C4-2B (cell line): ENCODE results near the gene SMIM7.

Experiments used
- ZFX ChIP-seq: fragments of 450-650 bp; IDR thresholded peaks from 2 replicates; pipeline ENCODE4 v1.6.1; 2017
- TF ChIP-seq, protein P1 (sequence below): fragments of 450-650 bp; conservative IDR thresholded peaks from 2 replicates; pipeline ENCODE4 v1.5.1; 2017; ENCODE audit warnings: mild to moderate bottlenecking

DNA sequence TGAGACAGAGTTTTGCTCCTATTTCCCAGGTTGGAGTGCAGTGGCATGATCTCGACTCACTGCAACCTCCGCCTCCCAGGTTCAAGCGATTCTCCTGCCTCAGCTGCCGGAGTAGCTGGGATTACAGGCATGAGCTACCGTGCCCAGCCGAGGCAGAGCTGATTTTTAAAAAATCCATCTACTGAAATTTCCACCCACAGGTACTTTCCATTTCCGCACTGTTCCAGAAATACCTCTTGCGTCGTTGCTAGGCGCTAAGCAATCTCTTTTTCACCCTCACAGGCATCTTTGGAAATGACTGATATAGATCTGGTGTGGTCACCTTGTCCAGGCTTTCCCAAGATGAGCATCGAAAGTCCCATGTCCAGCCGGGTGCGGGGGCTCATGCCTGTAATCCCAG is 10.3 kb upstream of the SMIM7 start:
- TF ChIP-seq, protein P1, sequence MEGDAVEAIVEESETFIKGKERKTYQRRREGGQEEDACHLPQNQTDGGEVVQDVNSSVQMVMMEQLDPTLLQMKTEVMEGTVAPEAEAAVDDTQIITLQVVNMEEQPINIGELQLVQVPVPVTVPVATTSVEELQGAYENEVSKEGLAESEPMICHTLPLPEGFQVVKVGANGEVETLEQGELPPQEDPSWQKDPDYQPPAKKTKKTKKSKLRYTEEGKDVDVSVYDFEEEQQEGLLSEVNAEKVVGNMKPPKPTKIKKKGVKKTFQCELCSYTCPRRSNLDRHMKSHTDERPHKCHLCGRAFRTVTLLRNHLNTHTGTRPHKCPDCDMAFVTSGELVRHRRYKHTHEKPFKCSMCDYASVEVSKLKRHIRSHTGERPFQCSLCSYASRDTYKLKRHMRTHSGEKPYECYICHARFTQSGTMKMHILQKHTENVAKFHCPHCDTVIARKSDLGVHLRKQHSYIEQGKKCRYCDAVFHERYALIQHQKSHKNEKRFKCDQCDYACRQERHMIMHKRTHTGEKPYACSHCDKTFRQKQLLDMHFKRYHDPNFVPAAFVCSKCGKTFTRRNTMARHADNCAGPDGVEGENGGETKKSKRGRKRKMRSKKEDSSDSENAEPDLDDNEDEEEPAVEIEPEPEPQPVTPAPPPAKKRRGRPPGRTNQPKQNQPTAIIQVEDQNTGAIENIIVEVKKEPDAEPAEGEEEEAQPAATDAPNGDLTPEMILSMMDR = no peak
- no peak for TF ChIP-seq ZFX
